ENCODE data around the gene TMEM107.
A peak's percentile ranks its signal among the peaks of the same experiment; 100 is the strongest.
"Not testable (repeated sequence)": the region's sequence is repeated elsewhere in the genome, so short reads cannot be mapped to it uniquely, and the experiment has no call there.

The TMEM107 gene

DNA sequence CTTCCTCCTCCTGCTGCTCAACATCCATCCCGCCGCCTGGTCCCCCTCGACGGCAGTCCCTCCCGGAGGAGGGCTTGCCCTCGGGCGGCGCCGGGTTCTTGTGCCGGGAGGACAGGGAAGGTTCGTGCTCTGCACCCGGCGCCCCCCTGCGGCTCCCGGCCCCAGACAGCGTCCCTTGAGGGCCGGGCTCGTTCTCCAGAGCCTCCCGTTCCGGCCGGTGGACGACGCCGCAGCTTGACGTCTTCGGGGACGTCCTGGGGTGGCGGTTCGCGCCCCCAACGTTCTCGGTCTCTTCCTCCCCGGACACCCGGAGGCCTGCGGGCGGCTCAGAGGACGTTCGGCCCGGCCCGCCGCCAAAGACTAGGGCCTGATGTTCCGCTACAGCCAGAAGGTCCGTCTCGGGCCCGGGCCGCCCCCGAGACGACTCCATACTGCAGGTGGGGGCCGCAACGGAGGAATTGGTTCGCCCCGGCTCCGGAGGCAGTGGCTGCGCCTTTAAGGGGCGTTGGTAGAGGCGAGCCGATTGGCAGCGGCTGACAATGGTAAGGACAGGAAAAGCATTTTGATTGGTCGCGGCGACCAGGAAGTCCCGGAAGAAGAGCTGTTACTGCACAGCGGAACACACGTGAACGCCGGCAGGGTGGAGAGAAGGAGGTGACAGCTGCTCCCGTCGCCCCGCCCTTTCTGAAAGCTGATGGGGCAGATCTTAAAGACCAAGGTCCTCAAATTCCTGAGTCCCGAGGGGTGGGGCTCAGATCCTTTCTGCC lies 13.7 kb upstream of the TMEM107 start, which contains the start of gene BORCS6:
Gene BORCS6 (minus strand): TSS at position 470 of the 767 bp plus-strand sequence. CDS start 40 bp downstream, at position 430.
- DNase-seq: peak; percentile 97 to 99 (median 98)

GRCh38 chr17:8189041-8189710 lies 13.0 kb upstream of the TMEM107 start:
- DNase-seq: peak in 3 of 4 experiments; percentile 20 to 51 (median 32)

DNA sequence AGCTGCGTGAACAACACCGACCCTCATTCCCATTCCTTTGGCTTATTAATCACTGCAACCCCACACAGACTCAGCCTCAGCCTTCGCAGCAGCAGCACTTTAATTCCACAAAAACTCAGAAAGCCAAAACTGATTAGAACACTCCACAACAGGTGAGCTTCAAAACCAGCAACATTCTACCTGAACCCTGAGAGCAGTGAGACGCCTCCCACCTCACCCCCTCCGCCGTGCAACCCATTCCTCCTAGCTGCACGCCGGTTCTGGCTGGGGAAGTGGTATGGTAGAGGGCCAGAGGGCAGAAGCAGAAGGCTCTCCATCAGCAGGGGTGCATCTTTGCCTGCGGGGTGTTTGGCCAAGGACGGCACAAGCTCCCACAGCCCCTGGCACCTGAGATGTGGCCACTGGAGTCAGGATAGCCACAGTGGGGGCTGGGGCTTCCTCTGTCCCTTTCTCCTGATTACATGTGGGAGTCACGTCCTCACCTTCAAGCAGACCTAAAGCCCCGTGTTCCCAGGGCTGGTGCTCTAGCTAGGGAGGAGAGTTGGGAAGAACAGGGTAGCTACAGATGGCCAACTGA lies 12.2 kb upstream of the TMEM107 start:
- DNase-seq: peak in 1 of 4 experiments; percentile 32

DNA sequence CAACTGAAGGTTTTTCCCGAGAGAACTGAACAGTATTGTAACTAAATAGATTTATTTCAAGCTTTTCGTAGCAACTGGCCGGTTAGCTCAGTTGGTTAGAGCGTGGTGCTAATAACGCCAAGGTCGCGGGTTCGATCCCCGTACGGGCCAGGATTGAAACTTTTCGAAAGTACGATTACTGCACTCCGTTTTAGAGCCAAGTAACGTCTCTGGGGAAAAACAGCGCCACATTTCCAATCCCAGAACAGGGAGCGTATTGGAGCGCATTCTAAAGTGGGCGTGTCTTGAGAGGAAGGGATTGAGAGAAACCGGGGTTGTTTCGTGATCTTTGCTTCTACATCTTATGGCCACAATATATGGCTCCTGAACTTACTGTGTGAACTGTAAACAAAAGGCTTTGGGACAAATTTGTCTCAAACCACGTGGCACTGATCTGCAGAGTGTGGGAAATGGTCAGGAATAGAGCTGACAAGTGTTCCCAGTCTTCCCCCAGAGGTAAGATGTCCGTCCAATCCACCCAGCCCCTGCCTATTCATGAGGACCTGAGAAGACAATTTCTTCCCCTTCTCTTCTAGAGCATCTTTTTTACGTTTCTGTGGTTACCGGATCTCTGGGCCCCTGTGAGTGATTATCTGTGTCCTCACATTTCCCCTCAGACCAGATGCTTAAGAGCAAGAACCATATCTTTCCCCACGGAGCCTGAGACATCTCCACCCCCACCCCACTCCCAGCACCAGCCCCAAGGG lies 11.5 kb upstream of the TMEM107 start:
- DNase-seq: peak; percentile 94 to 98 (median 97)

GRCh38 chr17:8186787-8187516 lies 10.8 kb upstream of the TMEM107 start:
- peak; percentile 91 to 94 (median 92) for DNase-seq

GRCh38 chr17:8186446-8186786 lies 10.2 kb upstream of the TMEM107 start:
- no peak for DNase-seq

- DNase-seq: peak; percentile 77 to 90 (median 84)
Measured at GRCh38 chr17:8185582-8186445, 9.6 kb upstream of the TMEM107 start.

DNA sequence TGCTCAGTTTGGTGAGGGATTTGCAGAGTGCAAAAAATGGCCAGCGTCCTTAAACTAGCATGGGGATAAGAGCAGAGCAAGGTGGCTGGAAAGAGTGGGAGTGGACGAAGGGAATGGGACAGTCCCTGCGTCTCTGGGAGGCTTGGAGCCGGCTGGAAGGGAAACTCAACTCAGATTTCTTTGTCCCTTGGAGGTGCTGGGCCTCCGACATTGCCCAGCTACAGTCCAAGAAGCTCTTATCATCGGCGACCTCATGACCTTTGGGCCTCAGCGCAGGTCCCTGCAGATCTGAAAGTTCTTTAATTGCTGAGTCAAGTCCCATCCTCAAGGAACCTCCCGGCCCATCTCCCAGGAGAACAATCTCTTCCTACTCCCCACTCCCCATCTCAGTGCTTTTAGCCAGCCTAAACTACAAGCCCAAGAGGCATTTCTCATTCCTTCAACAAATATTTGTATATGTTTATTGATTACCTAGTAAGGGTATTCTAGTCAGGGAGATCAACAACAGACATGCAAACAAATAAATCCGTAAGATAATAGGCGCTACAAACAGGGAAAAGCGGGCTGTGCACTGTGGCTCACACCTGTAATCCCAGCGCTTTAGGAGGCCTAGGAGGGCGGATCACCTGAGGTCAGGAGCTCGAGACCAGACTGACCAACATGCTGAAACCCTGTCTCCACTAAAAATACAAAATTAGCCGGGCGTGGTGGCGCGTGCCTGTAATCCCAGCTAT lies 985 bp upstream of the TMEM107 start:
- no peak for DNase-seq

- peak; percentile 40 to 72 (median 54) for DNase-seq
Measured at GRCh38 chr17:8175795-8176196, 384 bp downstream of the TMEM107 start.

DNA sequence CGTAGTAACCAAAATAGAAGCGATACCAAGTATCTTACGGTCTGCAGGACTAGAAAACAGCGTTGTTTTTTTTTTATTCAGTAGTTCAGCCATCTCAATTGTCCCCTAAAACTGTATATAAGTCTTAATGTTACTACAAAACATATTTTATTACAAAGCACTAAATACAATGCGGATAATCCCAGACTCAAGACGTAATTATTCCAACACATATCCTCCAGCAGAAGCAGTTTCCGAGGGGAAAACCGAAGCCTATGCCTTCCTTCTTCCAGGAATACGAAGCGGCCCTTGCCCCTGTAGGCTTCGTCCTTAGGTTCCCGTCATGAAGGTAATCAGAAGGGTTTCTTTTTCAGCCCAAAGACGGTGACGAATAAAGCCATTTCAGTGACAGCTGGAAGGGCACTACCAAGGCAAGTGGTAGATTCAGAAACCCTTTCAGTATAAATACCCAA lies 2.3 kb downstream of the TMEM107 start:
- DNase-seq: no peak

- DNase-seq: peak; percentile 91 to 98 (median 94)
Measured at GRCh38 chr17:8173056-8173870, 2.9 kb downstream of the TMEM107 start.

DNA sequence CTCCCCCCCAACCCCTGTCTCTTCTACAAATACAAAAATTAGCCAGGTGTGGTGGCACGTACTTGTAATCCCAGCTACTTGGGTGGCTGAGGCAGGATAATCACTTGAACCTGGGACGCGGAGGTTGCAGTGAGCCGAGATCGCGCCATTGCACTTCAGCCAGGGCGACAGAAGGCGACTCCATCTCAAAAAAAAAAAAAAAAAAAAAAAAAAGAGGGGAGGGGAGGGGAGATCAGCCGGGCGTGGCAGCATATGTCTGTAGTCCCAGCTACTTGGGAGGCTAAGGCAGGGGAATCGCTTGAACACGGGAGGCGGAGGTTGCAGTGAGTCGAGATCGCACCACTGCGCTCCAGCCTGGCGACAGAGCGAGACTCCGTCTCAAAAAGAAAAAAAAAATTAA lies 6.0 kb downstream of the TMEM107 start:
- not testable (repeated sequence) for DNase-seq

- no peak for DNase-seq
Measured at GRCh38 chr17:8167526-8167925, 8.7 kb downstream of the TMEM107 start.

GRCh38 chr17:8166731-8167130 lies 9.4 kb downstream of the TMEM107 start:
- DNase-seq: no peak

DNA sequence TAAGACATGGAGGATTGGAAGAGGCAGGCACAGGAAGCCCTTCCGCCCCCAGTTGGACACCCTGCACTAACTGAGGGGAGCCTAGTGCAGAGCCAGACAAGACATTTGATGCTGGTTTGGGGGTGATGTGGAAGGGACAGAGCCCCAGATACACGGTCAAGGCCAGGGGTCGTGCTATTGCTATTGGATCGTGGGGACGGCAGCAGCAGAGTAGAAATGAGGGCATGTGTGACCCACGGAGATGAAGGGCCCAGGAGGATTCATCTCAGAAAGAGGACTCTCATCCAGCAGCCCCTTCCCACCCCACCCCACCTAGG lies 11.4 kb downstream of the TMEM107 start:
- DNase-seq: no peak

- peak; percentile 87 to 94 (median 91) for DNase-seq
Measured at GRCh38 chr17:8163978-8164814, 12.0 kb downstream of the TMEM107 start.

GRCh38 chr17:8162997-8163977 lies 12.9 kb downstream of the TMEM107 start:
- DNase-seq: no peak

Measured in suppressor macrophage (primary cell).